GM12865 (cell line): ENCODE data around the gene C1GALT1.
"Not testable (repeated sequence)": the region's sequence is repeated elsewhere in the genome, so short reads cannot be mapped to it uniquely, and the experiment has no call there.

ENCODE experiments used
- DNase-seq: peaks from one replicate; pipeline ENCODE4 v3.0.0; 2010; ENCODE audit warnings: low read depth
- H3K4me3 ChIP-seq: 2 replicates; pipeline ENCODE4 v1.5.1; 2011; ENCODE audit warnings: mild to moderate bottlenecking, low read depth, low read length, control low read depth
- CTCF ChIP-seq: IDR thresholded peaks from 2 replicates; pipeline ENCODE4 v1.5.1; 2011; ENCODE audit warnings: low read length, control low read depth, low read depth, inconsistent platforms; ENCODE audit not compliant: insufficient read depth; ENCODE audit errors: missing control alignments

C1GALT1 gene

GRCh38 chr7:7237201-7237977, 55.0 kb downstream of the C1GALT1 start:
- DNase-seq = no peak
- no peak overlapping the region for H3K4me3 ChIP-seq
- TF ChIP-seq CTCF = no peak

- no peak for DNase-seq
- H3K4me3 ChIP-seq = no peak overlapping the region
- no peak for TF ChIP-seq CTCF
Measured at GRCh38 chr7:7237978-7238267, 55.6 kb downstream of the C1GALT1 start.

GRCh38 chr7:7239346-7239745, 57.0 kb downstream of the C1GALT1 start:
- no peak for DNase-seq
- no peak overlapping the region for H3K4me3 ChIP-seq
- TF ChIP-seq CTCF = no peak

GRCh38 chr7:7242899-7243298, 60.6 kb downstream of the C1GALT1 start:
- H3K4me3 ChIP-seq = no peak overlapping the region
- DNase-seq = no peak
- TF ChIP-seq CTCF = no peak

- H3K4me3 ChIP-seq, DNase-seq: not testable (repeated sequence)
Measured at GRCh38 chr7:7245233-7245632, 62.9 kb downstream of the C1GALT1 start.

- H3K4me3 ChIP-seq = no peak overlapping the region
- TF ChIP-seq CTCF = no peak
- no peak for DNase-seq
Measured at GRCh38 chr7:7246223-7246622, 63.9 kb downstream of the C1GALT1 start.

GRCh38 chr7:7247658-7248057, 65.3 kb downstream of the C1GALT1 start:
- no peak for TF ChIP-seq CTCF
- peak overlapping the region; percentile 41 for H3K4me3 ChIP-seq
- DNase-seq = no peak

- TF ChIP-seq CTCF = no peak
- DNase-seq = no peak
- H3K4me3 ChIP-seq = no peak overlapping the region
Measured at GRCh38 chr7:7249814-7250213, 67.5 kb downstream of the C1GALT1 start.
